Sigmoid colon (tissue), 4 donors: Measurements from ENCODE around the gene SUPT3H.

Source experiments
- CTCF ChIP-seq, 4 experiments: fragments of 450-650 bp in 3 of 4; fragments of 200-600 bp in 1 of 4; IDR thresholded peaks; one replicate each; pipeline ENCODE4 v1.5.1; 2016 to 2019; ENCODE audit warnings: antibody characterized with exemption in 4 of 4, mild to moderate bottlenecking in 3 of 4, moderate library complexity in 2 of 4
- EP300 ChIP-seq, 4 donors: sonication (generic); formaldehyde crosslinking; IDR thresholded peaks; one replicate each; pipeline ENCODE4 v1.6.1; 2017; ENCODE audit warnings: antibody characterized with exemption in 4 of 4
- POLR2AphosphoS5 ChIP-seq, 4 donors: sonication (generic); formaldehyde crosslinking; IDR thresholded peaks; one replicate each; pipeline ENCODE4 v1.6.1; 2017; ENCODE audit warnings: antibody characterized with exemption in 4 of 4

- TF ChIP-seq POLR2AphosphoS5 (IDR thresholded peaks at IDR 0.05) (no peak), CTCF (IDR thresholded peaks at IDR 0.05) (no peak), EP300 (IDR thresholded peaks at IDR 0.05) (no peak)
Observed at GRCh38 chr6:45092135-45092534, 285.6 kb downstream of the SUPT3H start.
